Epidermal melanocyte (primary cell): ENCODE measurements around the gene INCENP.
"Not testable (repeated sequence)": the region's sequence is repeated elsewhere in the genome, so short reads cannot be mapped to it uniquely, and the experiment has no call there.

ENCODE experiments used
- DNase-seq: peaks from one replicate; pipeline ENCODE4 v3.0.0; 2011; ENCODE audit warnings: low spot score; ENCODE audit not compliant: insufficient read length

INCENP gene

GRCh38 chr11:62169448-62169847 is 45.6 kb downstream of the INCENP start:
- no peak for DNase-seq

DNA sequence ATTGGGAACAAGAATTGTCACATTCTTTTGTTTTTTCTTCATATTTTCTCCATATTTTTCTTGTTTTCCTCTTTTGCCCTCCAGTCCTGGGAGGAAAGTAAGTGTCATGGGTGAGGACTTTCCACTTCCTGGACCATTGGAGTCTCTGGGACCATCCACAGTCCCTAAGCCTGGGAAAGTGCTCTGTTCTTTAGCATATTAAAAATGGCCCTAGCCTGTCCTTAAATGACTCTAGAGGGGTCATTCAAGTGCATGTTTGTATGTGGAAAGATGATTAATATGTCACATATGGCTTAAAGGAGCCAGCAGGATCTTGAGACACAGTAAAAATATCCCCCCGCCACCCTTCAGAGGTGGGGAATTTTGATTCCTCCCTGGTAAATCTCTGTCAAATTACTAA is 46.1 kb downstream of the INCENP start:
- DNase-seq: no peak

- peak; percentile 27 for DNase-seq
These were observed 47.5 kb downstream of the INCENP start for GRCh38 chr11:62171261-62171723.

- DNase-seq: no peak
These were observed 48.5 kb downstream of the INCENP start for GRCh38 chr11:62172294-62172693.

DNA sequence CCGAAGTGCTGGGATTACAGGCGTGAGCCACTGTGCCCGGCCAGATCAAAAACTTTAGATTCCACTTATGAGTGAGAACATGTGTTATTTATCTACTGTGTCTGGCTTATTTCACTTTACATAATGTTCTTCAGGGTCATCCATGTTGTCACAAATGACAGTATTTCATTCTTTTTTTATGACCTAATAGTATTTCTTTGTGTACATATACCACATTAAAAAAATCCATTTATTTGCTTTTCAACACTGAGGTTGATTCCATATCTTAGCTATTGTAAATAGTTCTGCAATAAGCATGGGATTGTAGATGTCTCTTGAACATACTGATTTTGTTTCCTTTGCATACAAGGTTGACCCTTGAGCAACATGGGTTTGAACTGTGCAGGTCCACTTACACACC is 53.0 kb downstream of the INCENP start:
- no peak for DNase-seq

GRCh38 chr11:62179995-62180394 is 56.2 kb downstream of the INCENP start:
- DNase-seq: no peak

DNA sequence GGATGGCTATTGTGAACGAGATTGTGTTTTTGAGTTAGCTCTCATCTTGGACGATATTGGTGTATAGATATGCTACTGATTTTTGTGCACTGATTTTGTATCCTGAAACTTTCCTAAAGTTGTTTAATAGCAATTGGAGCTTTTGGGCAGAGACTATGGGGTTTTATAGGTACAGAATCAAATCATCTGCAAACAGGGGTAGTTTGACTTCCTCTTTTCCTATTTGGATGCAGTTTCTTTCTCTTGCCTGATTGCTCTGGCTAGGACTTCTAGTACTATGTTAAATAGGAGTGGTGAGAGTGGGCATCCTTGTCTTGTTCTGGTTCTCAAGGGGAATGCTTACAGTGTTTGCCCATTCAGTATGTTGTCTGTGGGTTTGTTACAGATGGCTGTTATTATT is 57.3 kb downstream of the INCENP start:
- no peak for DNase-seq

DNA sequence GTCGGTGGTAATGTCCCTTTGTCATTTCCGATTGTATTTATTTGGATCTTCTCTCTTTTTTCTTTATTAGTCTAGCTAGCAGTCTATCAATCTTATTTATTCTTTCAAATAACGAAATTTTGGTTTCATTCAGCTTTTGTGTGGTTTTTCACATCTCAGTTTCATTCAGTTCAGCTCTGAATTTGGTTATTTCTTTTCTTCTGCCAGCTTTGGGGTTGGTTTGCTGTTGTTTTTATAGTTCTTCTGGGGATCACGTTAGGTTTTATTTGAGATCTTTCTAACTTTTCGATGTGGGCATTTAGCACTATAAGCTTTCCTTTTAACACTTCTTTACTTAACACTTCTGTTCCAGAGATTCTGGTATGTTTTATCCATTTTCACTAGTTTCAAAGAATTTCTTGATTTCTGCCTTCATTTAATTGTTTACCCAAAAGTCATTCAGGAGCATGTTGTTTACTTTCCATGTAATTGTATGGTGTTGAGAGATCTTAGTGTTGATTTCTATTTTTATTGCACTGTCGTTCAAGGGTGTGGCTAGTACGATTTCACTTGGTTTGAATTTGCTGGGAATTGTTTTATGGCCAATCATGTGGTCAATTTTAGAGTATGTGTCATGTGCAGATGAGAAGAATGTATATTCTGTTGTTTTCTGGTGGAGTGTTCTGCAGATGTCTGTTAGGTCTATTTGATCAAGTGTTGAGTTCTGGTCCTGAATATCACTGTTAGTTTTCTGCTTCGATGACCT is 58.5 kb downstream of the INCENP start:
- no peak for DNase-seq

DNA sequence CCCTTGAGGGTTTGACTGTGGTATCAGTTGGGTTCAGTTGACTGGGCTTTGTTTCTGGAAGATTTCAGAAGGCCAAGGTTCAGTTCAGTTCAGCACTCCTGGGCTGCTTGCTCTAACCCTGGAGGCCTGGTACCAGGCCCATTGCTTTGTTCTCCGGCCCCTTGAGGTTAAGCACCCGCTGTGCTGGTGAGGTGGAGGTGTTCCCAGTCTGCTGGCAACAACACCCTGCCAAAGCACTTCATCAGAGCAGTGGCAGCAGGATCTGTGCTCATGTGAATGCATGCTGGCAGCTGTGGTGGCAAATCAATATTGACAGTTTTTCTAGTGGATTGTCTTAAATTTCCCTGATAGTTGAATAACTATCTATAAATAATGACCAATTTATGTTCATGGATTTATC is 62.4 kb downstream of the INCENP start:
- no peak for DNase-seq

DNA sequence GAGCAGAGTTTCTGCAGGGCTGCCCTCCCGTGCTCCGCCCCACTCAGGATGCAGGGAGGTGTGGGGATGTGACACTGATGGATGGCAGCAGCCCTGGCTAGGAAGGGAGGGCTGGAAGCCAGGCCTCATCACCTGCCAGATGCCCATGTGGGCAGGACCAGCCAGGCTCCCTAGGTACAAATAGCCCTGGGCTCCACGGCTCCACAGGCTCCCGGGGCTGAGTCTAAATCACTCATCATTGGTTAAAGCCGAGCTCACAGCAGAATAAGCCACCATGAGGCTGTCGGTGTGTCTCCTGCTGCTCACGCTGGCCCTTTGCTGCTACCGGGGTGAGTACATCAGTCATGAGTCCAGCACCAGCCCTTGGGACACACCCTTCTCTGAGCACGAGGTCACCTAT is 66.2 kb downstream of the INCENP start, which contains the start of gene SCGB1D1:
TSS of gene SCGB1D1 (plus strand) at position 206 of the 400 bp plus-strand sequence. CDS start at position 275, 69 bp downstream.
- DNase-seq: no peak

DNA sequence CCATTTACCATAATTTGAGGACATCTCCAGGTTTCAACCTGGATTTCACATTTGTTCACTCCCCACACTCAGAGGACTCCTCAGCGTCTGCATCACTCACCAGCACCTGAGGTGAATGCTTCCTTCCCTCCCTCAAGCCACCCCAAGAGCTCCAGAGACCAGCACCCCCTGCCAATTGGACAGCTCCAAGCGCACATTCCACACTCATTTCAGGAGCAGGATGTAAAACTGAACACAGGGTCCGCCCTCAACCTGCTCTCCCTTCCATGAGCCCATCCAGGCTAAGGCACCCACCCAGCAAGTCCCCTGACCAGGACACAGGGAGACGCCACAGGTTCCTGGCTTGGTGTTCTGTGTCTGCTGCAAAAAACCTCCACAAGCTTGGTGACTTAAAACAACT is 70.1 kb downstream of the INCENP start:
- no peak for DNase-seq

DNA sequence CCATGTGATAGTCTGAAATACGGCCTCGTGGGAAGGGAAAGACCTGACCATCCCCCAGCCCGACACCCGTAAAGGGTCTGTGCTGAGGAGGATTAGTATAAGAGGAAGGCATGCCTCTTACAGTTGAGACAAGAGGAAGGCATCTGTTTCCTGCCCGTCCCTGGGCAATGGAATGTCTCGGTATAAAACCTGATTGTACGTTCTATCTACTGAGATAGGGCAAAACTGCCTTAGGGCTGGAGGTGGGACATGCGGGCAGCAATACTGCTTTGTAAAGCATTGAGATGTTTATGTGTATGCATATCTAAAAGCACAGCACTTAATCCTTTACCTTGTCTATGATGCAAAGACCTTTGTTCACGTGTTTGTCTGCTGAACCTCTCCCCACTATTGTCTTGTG is 71.2 kb downstream of the INCENP start:
- DNase-seq: not testable (repeated sequence)

GRCh38 chr11:62195945-62196344 is 72.1 kb downstream of the INCENP start:
- DNase-seq: no peak

GRCh38 chr11:62197400-62197799 is 73.6 kb downstream of the INCENP start:
- not testable (repeated sequence) for DNase-seq

DNA sequence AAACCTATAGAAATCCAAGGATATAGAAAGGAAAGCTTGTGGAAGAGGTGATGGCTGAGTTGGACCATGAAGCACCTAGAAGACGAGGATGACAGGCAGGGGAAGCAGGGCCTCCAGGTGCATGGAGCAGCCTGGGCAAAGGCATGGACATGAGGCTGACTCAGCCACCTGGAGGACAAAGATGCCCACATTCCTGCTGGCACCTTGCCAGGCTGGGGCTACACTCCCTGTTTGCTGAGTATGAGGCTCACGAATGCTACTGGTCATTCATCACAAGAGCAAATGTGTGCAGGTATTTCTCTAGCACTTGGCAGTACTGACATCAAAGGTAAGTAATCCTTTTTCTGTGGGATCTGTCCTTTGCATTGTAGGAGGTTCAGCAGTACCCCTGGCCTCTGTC is 77.6 kb downstream of the INCENP start:
- no peak for DNase-seq
